Tibial nerve (tissue), 4 donors: ENCODE results near the gene NUDT7.

Experiments used
- EP300 ChIP-seq, 2 donors: sonication (generic); formaldehyde crosslinking; IDR thresholded peaks; one replicate each; pipeline ENCODE4 v1.6.1; 2017; ENCODE audit warnings: antibody characterized with exemption in 2 of 2, mild to moderate bottlenecking in 1 of 2
- POLR2A ChIP-seq, 2 donors: fragments of 450-650 bp; IDR thresholded peaks; one replicate each; pipeline ENCODE4 v1.6.1; 2017; ENCODE audit warnings: antibody characterized with exemption in 2 of 2, mild to moderate bottlenecking in 2 of 2, moderate library complexity in 2 of 2
- TF ChIP-seq, protein P1 (sequence below), 5 experiments: fragments of 200-600 bp in 3 of 5; fragments of 450-650 bp in 2 of 5; sonication (generic) in 3 of 5; IDR thresholded peaks; one replicate each; pipeline ENCODE4 v1.5.1; 2016 to 2019; ENCODE audit warnings: antibody characterized with exemption in 5 of 5, mild to moderate bottlenecking in 3 of 5, moderate library complexity in 2 of 5

DNA sequence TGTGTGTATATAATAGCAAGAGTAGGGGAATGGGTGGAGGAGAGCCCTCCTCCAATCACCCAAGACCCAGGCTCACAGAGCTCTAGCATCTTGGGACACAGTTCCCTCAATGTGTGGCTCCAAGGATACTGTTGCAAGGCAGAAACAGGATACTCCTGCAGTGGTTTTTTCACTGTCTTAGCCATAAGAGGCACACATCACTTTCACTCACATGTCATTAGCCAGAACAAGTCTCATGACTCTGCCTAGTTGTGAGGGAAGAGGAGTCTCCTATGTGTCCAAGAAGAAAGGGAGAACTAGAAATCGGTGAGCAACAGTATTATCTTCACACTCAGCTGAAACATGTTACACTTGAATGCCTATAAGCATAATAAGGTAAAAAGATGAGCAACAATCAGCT, 11.1 kb upstream of the NUDT7 start:
- TF ChIP-seq, protein P1, sequence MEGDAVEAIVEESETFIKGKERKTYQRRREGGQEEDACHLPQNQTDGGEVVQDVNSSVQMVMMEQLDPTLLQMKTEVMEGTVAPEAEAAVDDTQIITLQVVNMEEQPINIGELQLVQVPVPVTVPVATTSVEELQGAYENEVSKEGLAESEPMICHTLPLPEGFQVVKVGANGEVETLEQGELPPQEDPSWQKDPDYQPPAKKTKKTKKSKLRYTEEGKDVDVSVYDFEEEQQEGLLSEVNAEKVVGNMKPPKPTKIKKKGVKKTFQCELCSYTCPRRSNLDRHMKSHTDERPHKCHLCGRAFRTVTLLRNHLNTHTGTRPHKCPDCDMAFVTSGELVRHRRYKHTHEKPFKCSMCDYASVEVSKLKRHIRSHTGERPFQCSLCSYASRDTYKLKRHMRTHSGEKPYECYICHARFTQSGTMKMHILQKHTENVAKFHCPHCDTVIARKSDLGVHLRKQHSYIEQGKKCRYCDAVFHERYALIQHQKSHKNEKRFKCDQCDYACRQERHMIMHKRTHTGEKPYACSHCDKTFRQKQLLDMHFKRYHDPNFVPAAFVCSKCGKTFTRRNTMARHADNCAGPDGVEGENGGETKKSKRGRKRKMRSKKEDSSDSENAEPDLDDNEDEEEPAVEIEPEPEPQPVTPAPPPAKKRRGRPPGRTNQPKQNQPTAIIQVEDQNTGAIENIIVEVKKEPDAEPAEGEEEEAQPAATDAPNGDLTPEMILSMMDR (IDR thresholded peaks at IDR 0.05), result no peak
- TF ChIP-seq EP300 (IDR thresholded peaks at IDR 0.05) (no peak), POLR2A (IDR thresholded peaks at IDR 0.05) (no peak)
